ENCODE results near the gene USH2A. TPM values are rescaled to one million over a fixed set of nuclear protein-coding genes. Genes with fewer than 3 reads are reported as not detected.

Gene USH2A
- total RNA-seq, 1 donor, result under 0.01 TPM

DNA sequence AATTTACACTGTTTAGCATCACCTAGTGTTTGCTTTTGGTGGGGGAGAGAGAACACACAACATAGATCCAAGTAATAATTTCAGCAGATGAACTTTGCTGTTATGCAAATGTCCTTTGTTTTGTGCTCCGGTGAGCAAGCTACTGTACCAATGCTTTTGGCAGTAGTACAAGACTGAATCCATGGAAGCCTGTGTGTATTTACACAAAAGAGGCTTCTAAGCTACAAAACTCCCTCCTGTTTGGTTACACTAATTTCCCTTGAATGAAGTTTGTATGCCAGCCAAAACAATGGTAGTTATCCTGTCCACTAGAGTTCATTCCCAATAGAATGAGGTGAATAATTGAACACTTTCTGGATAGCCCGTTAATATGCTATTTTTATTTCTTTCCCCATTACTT lies 535.6 kb downstream of the USH2A start:
- no peak for DNase-seq (ENCODE audit: low read depth in 2 of 3, low spot score in 2 of 3)

DNA sequence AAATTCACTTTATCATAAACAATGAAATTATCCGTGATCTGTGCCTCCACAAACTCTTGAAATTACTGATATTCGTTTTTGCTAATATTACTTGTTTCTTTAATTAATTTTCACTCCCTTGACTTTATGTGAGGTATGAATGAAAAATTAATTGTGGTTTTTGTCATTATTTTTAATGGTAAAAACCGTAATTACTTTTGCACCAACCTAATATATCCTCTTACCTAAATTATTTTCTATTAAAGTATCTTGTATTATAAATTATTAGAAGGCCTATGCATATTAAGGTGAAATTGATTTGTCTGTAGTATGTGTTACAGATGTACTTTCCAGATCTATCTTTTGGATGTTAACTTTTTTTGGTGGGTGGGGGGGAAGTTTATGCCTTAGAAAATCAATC lies 540.2 kb downstream of the USH2A start:
- no peak for DNase-seq (ENCODE audit: low read depth in 2 of 3, low spot score in 2 of 3)

DNA sequence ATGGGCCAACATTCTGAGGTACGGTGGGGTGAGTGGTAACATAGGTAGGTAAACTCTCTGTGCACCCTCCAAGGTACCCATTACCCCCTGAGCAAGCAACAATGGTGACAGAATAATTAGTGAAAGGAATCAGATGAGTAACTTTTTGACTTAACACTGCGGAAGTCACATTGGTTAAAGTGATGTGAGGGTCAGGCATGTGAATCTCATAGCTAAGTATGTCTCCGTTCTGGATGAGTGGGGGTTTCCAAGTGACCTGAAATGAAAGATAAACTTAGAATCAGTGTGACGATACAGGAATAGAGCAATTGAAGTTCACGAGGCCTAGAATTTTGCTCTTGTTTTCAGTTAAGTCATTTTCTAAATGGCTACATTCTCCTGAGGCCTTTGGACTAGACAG lies 544.4 kb downstream of the USH2A start:
- no peak for DNase-seq (ENCODE audit: low read depth in 2 of 3, low spot score in 2 of 3)

DNA sequence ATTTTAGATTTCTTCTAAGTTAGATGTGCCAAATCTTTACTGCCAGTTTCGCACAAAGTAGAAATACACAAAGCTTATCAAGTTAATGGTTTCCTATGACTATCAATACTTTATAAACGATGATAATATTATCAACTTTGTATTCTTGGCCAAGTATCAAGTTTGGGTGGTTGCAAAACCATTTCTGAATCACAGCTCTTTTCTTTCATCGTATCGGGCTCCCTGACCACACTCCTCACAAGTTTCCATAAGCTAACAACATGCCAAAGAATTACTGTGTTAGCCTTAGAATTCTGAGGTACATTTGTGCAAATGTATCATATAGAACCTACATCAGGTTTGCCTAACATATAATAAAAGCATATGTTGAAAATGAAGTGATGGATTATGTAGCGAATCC lies 545.1 kb downstream of the USH2A start:
- no peak for DNase-seq (ENCODE audit: low read depth in 2 of 3, low spot score in 2 of 3)

DNA sequence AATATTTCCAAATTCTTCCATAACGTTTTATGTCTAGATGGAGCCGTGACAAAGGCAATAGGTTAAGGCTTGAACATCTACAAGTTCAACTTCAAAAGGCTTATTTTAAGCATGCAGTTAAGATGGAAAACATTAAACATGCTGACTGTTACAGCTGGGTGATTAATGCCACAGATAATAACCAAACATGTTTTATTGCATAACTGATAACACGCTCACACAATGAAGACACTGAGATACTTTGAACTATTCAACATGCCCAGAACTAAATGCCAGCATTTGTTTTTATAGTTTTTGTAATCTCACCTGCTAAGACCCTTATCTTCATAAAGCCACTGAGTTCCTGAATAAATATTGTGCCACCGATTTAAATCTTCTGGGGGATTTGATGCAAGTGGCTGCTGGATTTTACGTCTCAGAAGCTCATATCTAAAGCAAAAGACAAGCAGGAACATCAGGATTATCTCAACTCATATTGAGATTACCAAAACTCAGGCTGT lies 545.7 kb downstream of the USH2A start:
- no peak for DNase-seq (ENCODE audit: low read depth in 2 of 3, low spot score in 2 of 3)

DNA sequence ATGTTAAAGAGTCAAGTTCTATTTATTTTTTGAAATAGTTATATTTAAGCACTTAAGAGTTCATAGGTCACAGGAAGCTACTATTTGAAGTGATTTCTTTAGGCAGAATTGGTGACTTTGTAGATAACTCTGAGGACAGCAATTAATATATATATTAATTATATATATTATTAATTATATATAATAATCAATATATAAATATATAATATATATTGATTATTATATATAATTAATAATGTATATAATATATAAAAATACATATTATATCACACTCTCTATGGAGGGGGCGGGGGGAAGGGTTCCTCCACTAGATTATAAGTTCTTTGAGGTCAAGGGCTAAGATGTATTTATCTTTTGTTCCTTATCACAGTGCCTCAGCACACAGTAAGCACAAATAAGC lies 547.5 kb downstream of the USH2A start:
- no peak for DNase-seq (ENCODE audit: low read depth in 2 of 3, low spot score in 2 of 3)

DNA sequence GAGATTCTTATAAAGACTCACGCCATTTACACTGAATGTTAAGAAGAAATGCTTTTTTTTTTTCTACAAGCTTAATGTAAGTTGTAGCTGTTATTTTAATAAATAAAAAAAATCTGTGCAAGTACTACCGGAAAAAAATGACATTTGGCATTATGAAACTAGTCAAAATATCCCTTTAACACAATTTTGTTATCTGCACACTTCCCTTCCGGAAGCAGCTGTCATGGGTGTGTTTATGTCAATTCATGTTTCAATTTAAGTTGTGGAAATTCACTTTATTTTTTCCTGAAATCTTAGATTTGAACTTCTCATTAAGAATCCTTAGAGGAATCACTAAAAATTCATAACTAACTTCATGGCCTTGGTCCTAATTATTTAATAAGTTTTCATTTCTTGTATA lies 548.0 kb downstream of the USH2A start:
- peak in 1 of 3 donors; percentile 8 for DNase-seq (ENCODE audit: low read depth in 2 of 3, low spot score in 2 of 3)

DNA sequence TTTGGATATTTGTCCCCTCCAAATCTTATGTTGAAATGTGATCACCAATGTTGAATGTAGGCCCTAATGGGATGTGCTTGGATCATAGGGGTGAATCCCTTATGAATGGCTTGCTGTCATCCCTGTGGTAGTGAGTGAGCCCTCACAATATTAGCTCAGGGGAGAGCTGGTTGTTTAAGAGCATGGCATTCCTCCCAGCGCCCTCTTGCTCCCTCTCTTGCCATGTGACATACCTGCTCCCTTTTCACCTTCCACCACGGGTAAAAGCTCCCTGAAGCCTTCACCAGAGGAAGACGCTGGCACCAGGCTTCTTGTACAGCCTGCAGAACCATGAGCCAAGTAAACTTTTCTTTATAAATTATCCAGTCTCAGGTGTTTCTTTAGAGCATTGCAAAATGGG lies 550.6 kb downstream of the USH2A start:
- no peak for DNase-seq (ENCODE audit: low read depth in 2 of 3, low spot score in 2 of 3)

DNA sequence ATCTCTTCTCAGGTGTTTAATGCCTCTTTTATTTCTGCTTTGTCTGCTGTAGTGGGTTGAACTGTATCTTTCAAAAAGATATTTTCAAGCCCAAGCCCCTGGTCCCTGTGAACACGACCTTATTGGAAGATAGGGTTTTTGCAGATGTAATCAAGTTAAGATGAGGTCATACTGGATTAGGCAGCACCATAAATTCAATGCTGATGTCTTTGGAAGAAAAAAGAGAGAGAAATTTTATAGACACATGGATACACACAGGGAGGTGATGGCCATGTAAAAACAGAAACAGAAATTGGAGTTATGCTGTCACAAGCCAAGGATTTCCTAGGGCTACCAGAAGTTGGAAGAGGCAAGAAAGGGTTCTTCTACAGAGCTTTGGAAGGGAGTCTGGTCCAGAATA lies 554.7 kb downstream of the USH2A start:
- DNase-seq (ENCODE audit: low read depth in 2 of 3, low spot score in 2 of 3), result no peak

DNA sequence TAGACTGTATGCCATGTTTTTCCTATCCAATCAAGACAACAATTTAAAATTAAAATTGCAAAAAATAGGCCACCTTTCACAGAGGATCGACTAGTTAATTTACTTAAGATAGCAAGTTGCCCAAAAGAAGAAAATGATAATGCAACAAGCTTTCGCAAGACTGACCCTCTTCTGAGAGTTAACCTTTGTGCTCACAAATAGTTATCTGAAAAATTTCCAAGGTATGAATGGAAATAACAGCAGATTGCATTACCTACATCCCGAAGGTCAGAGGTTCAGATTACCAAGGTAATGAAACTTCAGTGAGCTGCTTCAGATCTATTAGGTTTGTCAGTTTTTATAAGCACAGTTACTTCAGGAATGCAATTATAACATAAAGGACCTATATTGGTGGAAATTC lies 558.2 kb downstream of the USH2A start:
- no peak for DNase-seq (ENCODE audit: low read depth in 2 of 3, low spot score in 2 of 3)

DNA sequence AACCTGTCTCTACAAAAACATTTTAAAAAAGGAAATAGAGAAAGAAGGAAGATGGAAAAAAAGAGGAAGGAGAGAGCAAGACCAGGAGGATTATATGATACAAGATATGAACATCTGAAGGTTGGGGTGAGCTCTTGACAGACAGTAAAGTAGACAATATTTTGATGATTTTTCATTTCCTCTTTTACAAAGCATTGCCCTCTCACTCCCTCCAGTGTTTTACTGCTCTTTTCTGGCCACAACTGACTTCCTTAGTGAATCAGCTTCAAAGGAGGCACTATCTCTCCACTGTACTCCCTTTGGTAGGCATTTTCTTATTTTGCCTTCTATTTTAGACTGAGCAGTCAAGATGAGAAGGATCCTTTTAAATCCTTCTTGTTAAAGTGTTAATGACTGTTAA lies 559.5 kb downstream of the USH2A start:
- no peak for DNase-seq (ENCODE audit: low read depth in 2 of 3, low spot score in 2 of 3)

DNA sequence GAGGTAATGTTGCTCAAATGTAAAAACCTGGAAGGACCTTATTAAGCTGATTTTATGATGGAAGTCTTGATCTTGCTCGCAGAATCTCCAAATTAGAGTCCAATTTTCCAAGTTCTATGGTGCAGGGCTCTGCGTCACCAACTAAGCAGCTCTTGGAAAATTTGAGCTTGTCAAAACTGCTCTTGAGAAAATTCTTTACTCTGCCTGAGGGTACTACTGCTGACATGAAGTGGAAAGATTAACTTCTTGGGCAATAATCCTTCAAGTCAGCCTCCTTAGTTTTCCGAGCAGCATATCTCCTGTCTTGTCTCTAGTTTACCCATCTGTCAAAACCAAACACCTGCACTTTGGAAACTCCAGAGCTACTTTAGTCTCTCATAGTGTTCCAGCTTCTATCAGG lies 562.4 kb downstream of the USH2A start:
- DNase-seq (ENCODE audit: low read depth in 2 of 3, low spot score in 2 of 3), result no peak

DNA sequence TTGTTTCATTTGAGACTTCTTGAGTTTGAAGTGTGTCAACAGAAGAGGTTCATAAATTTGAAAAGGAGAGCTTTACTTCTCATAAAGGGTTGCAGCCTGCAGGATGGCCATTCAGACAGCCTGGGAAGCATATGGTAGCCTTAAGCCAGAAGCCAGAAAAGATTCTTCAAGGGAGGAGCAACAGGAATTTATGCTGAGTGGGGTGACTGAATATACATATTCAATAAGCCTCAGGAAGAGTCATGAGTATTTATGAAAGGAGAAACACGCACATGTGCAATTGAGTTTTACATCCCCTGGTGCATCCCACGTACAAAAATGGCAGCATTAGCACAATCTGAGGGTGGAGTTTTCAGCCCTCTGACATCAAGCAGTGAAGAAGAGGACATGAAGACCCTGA lies 565.9 kb downstream of the USH2A start:
- no peak for DNase-seq (ENCODE audit: low read depth in 2 of 3, low spot score in 2 of 3)

DNA sequence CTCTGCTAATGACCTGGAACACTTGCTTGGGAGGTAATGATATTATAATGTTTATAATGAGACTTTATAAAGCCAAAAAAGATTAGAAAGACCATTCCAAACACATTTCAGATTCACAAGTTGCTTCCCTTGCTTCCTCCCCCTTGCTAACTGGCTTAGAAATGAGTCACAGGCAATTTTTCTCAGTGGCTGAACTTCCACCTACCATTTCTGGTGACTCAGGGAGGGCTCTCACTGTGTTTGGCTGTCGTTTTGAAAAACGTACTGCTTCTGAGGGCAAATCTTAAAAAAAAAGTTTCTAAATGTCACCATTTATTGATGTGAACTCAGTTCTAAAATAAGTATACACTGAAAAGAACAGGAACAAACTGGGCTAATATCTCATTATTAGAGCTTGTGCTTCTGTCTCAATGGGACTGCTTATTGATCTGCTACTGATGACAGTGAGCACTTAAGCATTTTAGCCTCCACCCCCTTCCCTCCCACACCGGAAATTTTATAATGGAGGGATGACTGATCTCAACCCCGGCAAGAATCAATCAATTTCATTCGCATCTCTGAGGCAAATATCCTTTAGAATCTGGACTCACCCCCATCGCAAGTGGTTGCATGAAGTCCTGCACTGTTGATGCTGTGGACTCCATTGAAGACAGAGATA lies 577.9 kb downstream of the USH2A start:
- DNase-seq (ENCODE audit: low read depth in 2 of 3, low spot score in 2 of 3), result no peak

DNA sequence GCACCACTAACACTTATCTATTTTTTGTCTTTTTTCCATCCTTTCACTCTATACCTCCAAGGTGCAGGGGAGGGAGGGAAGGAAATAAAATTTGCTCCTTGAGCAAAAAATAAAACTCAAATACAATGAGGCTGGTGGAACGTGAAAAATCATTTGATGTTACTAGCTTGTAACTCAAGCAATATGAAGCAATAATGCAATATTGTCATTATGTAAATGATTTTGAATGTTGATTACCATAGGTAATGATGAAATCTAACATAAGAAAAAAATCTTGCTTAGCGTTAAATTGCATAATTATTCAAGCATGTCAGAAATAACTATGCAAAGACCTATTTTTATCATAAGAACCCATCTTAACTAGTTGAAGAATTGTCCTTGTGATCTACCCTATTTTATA lies 578.5 kb downstream of the USH2A start:
- no peak for DNase-seq (ENCODE audit: low read depth in 2 of 3, low spot score in 2 of 3)

DNA sequence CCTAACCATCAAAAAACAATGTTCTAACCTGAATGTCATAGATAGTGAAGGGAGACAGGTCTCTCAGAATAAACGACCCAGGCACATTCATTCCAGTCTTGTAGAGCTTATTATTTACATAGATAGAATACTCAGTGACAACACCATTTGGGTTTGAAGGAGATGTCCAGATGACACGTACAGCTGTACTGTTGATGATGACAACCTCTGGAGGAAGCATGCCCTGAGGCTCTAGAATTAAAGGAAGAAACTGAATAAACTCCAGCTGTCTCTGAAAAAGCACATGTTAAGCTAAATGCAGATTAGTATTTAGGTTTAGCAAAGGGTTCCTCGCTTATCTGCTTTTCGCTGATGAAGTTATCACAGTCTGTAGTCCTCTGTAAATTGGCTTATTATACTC lies 579.0 kb downstream of the USH2A start:
- no peak for DNase-seq (ENCODE audit: low read depth in 2 of 3, low spot score in 2 of 3)

DNA sequence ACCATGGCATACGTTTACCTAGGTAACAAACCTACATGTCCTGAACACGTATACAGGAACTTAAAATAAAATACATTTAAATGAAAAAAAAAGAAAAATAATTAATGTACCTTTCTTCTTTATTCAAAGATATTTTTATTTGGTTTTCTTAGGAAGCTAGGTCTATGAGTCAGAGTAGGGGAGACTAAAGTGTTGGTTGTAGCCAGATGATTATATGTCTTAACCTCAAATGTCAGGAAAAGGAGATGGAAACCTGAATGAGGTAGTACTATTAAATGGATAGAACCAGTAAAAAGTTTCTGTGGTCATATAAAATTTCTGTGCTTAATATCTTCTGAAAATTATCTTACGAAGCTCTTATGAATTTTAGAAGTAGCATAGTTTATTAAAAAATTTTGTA lies 580.3 kb downstream of the USH2A start:
- no peak for DNase-seq (ENCODE audit: low read depth in 2 of 3, low spot score in 2 of 3)

DNA sequence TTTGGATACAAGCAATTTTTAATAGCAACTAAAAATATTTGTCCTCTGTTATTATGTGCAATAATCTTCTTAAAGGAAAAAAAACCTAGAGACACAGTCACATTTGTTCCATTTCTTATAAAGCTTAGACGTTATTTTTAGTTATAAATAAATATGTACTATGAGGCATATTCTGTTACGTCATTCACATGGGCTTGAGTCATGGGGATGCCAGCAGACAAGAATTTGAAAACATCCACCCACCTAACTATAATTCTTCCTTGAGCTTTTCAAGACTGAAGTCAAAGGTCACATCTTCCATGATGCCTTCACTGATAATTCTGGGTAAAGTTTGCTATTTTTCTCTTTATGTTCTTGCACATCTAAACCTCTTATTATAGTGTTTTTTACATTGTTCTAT lies 587.3 kb downstream of the USH2A start:
- no peak for DNase-seq (ENCODE audit: low read depth in 2 of 3, low spot score in 2 of 3)

DNA sequence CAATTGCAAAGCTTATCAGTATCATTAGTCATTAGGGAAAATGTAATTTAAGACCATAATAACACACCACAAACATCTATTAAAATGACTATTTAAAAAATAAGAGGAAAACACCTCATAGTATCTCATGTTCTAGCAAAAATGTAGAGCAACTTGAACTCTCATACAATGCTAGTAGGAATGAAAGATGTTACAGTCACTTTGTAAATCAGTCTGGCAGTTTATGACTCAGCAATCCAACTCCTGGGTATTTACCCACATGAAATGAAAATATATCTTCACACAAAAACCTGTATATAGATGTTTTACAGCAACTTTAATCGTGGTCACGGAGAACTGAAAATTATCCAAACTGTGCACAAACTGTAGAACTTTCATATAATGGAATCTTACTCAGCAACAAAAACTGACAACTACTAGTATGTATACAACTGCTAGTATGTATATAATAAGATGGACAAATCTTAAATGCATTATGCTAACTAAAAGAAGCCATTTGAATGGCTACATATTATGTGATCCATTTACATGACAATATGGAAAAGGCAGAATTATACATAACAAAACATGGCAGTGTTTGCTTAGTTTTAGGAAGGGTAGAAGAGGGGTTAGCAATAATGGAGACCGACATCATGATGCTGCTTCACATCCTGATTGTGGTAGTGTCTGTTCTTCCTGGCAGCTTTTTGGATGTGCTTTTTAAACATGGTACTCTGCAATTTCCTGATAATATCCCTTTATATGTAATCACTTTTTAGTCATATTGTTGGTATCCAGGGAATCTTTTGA lies 589.1 kb downstream of the USH2A start:
- no peak for DNase-seq (ENCODE audit: low read depth in 2 of 3, low spot score in 2 of 3)

DNA sequence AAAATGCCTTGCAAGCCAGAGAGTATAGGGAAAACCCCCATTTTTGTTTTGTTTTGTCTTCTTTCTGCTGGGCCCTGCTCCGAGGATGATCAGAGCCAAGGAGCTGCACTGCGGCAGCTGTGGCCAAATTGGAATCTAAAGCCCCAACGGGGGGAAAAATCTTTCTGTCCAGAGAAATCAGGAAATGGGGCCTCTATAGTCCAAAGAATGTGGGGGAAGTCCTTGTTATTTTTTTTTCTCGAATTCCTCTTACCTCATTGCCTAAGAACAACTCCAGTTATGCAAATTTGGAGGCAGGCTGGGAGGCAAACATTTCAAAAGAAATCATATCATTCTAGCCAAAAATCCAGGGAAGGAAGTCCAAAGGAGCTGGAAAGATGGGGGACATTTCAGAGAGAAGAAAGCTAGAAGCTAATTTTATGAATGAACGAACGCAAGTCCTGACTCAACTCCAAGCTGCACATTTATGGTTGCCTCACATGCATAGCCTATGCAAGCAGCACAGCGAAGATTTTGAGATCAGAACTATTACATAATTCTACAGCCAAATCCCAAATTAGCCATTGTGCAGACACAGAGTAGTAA lies 592.9 kb downstream of the USH2A start:
- DNase-seq (ENCODE audit: low read depth in 2 of 3, low spot score in 2 of 3), result no peak

DNA sequence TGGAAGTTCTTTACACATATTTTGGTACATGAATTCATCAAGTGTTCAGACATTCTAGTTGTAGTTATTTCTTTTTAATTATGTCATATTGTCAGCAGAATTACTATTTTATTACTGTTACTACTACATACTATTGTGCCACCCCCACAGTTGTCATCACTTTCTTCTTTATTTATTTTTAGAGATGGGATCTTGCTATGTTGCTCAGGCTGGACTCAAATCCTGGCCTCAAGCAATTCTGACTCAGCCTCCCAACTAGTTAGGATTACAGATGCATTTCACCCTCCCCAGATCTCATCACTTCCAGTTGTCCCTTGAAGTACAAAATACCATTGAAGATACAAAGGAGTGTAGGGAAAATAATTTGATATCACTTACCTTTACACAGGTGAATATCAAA lies 598.2 kb downstream of the USH2A start:
- DNase-seq (ENCODE audit: low read depth in 2 of 3, low spot score in 2 of 3), result no peak

DNA sequence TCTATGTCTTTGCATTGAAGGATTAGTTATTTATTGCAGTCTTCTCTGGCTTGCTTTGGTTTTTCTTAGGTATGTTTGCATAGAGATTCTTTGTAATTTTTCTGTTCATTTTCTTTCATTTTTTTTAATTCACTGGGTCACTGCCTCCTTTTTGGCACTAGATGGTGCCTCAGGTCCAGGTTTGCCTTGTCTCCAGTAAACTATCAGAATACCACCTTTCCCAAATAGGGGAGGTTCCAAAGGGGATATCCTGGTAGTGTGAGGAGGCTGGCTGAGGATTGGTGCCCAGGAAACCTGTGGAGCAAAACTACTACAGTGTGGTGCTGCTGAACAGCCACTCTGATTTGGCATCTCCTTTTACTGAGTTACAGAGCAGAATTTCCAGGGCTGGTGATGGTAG lies 599.0 kb downstream of the USH2A start:
- DNase-seq (ENCODE audit: low read depth in 2 of 3, low spot score in 2 of 3), result no peak

Data from hematopoietic multipotent progenitor cell (in vitro differentiated cells).